ENCODE measurements around the gene RNU6-9.

RNU6-9 gene

DNA sequence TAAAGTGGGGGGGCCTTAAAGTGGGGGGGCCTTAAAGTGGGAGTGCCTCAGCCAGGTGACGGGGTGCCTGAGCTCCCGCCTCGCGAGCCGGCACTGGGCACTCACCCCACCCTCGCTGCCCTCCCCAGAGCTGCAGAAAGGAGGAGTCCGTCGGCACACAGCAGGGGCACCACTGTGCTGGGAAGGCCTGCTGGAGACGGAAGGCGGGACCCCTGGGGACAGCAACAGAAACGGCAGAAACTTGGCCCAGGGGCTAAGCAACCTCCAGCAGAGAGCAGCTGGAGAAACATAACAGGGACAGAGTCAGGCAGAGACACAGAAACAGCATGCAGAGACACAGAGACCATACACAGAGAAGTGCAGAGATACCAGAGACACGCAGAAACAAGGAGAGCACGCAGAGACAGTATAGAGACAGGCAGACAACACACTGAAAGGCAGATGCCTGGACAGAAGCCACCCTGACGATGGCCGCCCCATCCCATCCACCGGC is 25.9 kb upstream of the RNU6-9 start:
- no peak overlapping the region for H3K4me3 ChIP-seq
- peaks cover 33 to 59% (median 54%) of the 10 kb centered on the region in 10 experiments for H3K4me1 ChIP-seq
- TF ChIP-seq Cebpa-rat (IDR thresholded peaks at IDR 0.05): no peak
- H3K9me3 ChIP-seq (replicated peaks in 1 of 11): no peaks in the 10 kb centered on the region
- H3K27ac ChIP-seq: peak overlapping the region in 4 of 11 experiments; percentile 13 to 50 (median 31); a peak in 5 of 22 replicates
- H3K4me2 ChIP-seq: peak overlapping the region in 9 of 11 experiments; percentile 60 to 81 (median 71); a peak in 17 of 22 replicates
- peaks cover 31 to 49% (median 37%) of the 10 kb centered on the region in 11 experiments for H3K36me3 ChIP-seq
- peaks cover 3 to 13% (median 11%) of the 10 kb centered on the region in 11 experiments; a peak in 18 of 22 replicates for H3K27me3 ChIP-seq
- peaks cover 0 to 51% (median 13%) of the 10 kb centered on the region in 11 experiments; a peak in 11 of 22 replicates for H4K20me1 ChIP-seq
- H3K9ac ChIP-seq: peak overlapping the region in 10 of 11 experiments; percentile 30 to 71 (median 52); a peak in 17 of 22 replicates

DNA sequence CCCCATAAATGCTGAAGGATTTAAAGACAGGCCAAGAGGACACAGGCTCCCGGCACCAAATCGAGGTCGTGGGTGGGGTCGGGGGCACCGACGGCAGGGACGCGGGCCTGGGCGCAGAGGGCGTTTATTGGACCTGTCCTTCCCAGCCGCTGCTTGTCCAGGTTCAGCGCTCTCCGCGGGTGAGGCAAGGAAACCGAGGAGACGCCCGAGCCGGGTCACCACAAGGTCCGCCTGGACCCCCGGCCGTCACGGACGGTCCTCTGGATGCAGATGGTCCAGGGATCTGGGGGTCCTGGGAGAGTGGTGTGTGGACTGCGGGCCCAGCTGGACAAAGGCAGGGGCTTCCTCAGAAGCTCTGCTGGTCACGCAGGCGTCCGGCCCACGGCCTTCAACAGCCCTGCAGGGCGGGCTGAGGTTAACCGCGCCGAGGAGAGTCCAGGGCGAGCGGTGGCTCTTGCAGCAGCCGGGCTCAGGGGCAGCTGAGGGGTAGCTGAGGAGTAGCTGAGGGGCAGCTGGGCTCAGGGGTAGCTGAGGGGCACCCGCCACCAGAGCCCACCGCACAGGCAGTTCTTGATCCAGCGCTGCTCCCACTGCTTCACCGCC is 25.3 kb upstream of the RNU6-9 start:
- Histone ChIP-seq H3K9ac (peak overlapping the region in 9 of 11 experiments; percentile 31 to 71 (median 53); a peak in 15 of 22 replicates), H4K20me1 (peaks cover 0 to 51% (median 13%) of the 10 kb centered on the region in 11 experiments; a peak in 11 of 22 replicates), H3K4me2 (peak overlapping the region in 9 of 11 experiments; percentile 60 to 81 (median 71); a peak in 18 of 22 replicates), H3K4me3 (no peak overlapping the region), H3K27me3 (peaks cover 0 to 7% (median 5%) of the 10 kb centered on the region in 11 experiments; a peak in 18 of 22 replicates), H3K9me3 (replicated peaks in 1 of 11) (no peaks in the 10 kb centered on the region), H3K36me3 (peaks cover 31 to 49% (median 37%) of the 10 kb centered on the region in 11 experiments), H3K27ac (peak overlapping the region in 4 of 11 experiments; percentile 19 to 50 (median 31); a peak in 5 of 22 replicates), H3K4me1 (peaks cover 31 to 56% (median 52%) of the 10 kb centered on the region in 10 experiments)
- no peak for TF ChIP-seq Cebpa-rat (IDR thresholded peaks at IDR 0.05)

DNA sequence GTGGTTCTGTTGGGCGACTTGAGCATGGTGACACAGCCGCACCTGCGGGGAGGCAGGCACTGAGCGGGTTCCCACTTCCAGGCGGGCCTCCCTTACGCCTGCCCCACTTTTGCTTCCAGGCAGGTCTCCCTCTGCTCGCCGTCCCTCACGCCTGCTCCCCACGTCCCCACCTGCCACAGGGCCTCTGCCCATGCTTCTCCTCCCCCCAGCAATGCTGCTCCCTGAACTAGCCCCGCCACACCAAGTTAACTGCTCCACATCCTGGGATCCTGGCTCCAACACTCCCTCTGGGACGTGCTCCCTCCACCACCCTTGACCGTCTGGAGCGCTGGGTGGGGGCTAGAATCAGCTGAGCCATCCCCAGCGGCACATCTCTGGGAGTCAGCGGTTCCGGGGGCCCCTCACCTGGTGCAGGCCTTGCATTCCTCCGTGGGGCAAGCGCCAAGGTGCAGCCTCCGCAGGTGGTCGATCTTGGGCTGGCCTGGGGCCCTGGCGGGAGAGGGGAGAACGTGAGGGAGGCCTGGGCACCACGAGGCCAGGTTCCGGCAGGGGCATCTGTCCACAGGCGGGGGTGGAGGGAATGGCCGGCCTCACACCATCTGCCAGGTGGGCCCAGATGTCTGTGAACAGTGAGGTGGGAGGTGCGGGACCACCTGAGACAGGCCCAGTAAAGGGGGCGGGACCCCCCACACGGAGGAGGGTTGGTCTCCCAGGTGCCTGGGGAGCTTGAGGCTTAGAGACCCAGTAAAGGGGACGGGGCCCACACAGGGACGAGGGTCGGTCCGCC is 24.6 kb upstream of the RNU6-9 start:
- Histone ChIP-seq H3K9ac (peak overlapping the region in 9 of 11 experiments; percentile 20 to 71 (median 51); a peak in 11 of 22 replicates), H3K4me2 (peak overlapping the region; percentile 32 to 81 (median 69); a peak in 19 of 22 replicates)

DNA sequence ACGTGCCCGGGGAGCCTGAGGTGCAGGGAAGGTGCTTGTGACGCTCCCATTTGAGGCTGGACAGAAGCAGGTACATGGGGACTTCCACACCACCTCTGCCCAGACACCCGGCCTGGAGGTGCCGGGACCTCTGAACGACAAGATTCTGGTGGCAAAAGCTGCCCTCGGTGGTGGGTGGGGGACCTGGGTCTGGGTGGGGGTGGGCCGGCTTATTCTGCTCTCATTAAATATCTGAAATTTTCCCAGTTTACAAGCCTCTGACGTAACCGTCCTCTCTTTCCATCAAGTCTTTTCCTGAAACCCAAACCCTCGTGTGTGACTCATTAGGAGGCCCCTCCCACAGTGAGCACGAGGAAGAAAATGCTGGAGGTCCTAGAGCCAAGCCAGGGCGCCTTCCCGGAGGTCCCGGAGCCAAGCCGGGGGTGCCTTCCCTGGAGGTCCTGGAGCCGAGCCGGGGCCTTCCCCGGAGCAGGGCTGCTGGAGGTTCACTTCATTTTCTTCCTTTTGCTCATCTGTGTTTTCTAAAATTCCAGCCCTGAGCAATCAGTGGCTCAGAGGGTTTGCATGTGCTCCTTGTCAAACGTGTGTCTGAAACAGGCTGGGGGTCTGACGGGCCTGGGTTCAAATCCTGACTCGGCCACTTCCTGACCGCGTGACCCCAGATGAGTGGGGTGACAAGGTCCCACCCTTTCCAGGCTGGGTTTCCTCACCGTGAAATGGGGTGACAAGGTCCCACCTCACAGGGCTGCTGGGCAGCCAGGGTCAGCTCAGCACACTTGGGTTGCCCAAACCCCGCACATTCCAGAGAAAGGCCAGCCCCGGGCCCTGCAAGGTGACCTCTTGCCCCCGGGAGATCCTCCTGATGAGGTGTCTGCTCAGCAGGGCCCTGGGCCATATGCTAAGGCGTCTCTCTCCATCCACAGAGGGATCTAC is 23.8 kb upstream of the RNU6-9 start:
- H3K9ac ChIP-seq: peak overlapping the region in 4 of 11 experiments; percentile 9 to 46 (median 28); a peak in 6 of 22 replicates
- no peaks in the 10 kb centered on the region for H3K27me3 ChIP-seq
- peak overlapping the region in 7 of 11 experiments; percentile 32 to 78 (median 67); a peak in 12 of 22 replicates for H3K4me2 ChIP-seq
- H3K36me3 ChIP-seq: peaks cover 36 to 60% (median 46%) of the 10 kb centered on the region in 11 experiments
- peak overlapping the region in 4 of 11 experiments; percentile 10 to 44 (median 30); a peak in 6 of 22 replicates for H3K27ac ChIP-seq
- no peak for TF ChIP-seq Cebpa-rat (IDR thresholded peaks at IDR 0.05)
- peaks cover 20 to 50% (median 46%) of the 10 kb centered on the region in 10 experiments for H3K4me1 ChIP-seq
- no peak overlapping the region for H3K4me3 ChIP-seq
- H3K9me3 ChIP-seq (replicated peaks in 1 of 11): no peaks in the 10 kb centered on the region
- peaks cover 0 to 52% (median 18%) of the 10 kb centered on the region in 11 experiments; a peak in 15 of 22 replicates for H4K20me1 ChIP-seq

More for the DNA sequence above, 24.6 kb upstream of the RNU6-9 start:
- Histone ChIP-seq H3K9me3 (replicated peaks in 1 of 11) (no peaks in the 10 kb centered on the region), H3K36me3 (peaks cover 32 to 53% (median 40%) of the 10 kb centered on the region in 11 experiments), H3K4me3 (no peak overlapping the region), H3K27me3 (0 out of 22 replicates have a peak, but pooled peaks cover 0 to under 1% (median 0%) of the 10 kb centered on the region in 11 experiments), H4K20me1 (peaks cover 0 to 54% (median 13%) of the 10 kb centered on the region in 11 experiments; a peak in 15 of 22 replicates), H3K27ac (peak overlapping the region in 5 of 11 experiments; percentile 10 to 50 (median 44); a peak in 7 of 22 replicates), H3K4me1 (peaks cover 24 to 53% (median 49%) of the 10 kb centered on the region in 10 experiments)
- no peak for TF ChIP-seq Cebpa-rat (IDR thresholded peaks at IDR 0.05)

DNA sequence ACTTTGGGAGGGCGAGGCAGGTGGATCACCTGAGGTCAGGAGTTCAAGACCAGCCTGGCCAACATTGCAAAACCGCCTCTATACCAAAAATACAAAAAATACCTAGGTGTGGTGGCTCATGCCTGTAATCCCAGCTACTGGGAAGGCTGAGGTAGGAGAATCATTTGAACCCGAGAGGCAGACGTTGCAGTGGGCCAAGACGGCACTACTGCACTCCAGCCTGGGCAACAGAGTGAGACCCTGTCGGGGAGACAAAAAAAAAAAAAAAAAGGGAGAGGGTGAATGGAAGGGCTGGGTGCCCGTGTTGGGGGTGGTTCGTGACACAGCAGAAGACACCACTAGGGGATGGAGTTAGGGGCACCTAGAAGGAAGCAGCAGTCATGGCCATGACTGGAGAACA is 23.0 kb upstream of the RNU6-9 start:
- TF ChIP-seq Cebpa-rat (IDR thresholded peaks at IDR 0.05): no peak
- Histone ChIP-seq H3K9me3 (replicated peaks in 1 of 11) (no peaks in the 10 kb centered on the region), H3K4me3 (no peak overlapping the region), H3K9ac (no peak overlapping the region), H4K20me1 (peaks cover 0 to 50% (median 19%) of the 10 kb centered on the region in 11 experiments; a peak in 15 of 22 replicates), H3K36me3 (peaks cover 44 to 67% (median 53%) of the 10 kb centered on the region in 11 experiments), H3K4me1 (peaks cover 20 to 47% (median 45%) of the 10 kb centered on the region in 10 experiments), H3K4me2 (no peak overlapping the region), H3K27me3 (no peaks in the 10 kb centered on the region), H3K27ac (no peak overlapping the region)

DNA sequence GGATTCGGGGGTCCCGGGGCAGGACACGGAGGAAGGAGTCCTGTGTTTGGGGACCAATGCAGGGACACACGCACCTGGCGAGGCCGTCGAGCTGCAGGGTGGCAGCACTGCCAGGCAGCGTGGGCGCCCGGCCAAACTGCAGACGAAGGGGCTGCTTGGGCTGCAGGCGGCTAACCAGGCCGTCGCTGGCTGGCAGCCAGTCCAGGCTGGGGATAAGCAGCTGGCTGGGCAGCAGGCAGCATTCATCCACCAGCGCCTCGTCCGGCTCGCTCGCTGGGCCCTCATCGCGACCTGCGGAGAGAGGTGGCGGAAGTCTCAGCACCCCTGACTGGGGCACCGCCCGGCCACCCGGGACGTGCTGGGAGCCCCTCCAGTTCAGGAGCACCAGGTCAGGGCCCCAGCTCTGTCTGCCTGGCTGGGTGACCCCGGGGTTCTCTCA is 22.3 kb upstream of the RNU6-9 start:
- H3K4me1 ChIP-seq: peaks cover 20 to 47% (median 45%) of the 10 kb centered on the region in 10 experiments
- peaks cover 0 to 50% (median 19%) of the 10 kb centered on the region in 11 experiments; a peak in 15 of 22 replicates for H4K20me1 ChIP-seq
- no peak overlapping the region for H3K4me2 ChIP-seq
- H3K27ac ChIP-seq: peak overlapping the region in 1 of 11 experiments; percentile 10; a peak in 1 of 22 replicates
- TF ChIP-seq Cebpa-rat (IDR thresholded peaks at IDR 0.05): no peak
- no peaks in the 10 kb centered on the region for H3K9me3 ChIP-seq (replicated peaks in 1 of 11)
- H3K4me3 ChIP-seq: no peak overlapping the region
- H3K27me3 ChIP-seq: no peaks in the 10 kb centered on the region
- no peak overlapping the region for H3K9ac ChIP-seq
- H3K36me3 ChIP-seq: peaks cover 50 to 69% (median 59%) of the 10 kb centered on the region in 11 experiments

DNA sequence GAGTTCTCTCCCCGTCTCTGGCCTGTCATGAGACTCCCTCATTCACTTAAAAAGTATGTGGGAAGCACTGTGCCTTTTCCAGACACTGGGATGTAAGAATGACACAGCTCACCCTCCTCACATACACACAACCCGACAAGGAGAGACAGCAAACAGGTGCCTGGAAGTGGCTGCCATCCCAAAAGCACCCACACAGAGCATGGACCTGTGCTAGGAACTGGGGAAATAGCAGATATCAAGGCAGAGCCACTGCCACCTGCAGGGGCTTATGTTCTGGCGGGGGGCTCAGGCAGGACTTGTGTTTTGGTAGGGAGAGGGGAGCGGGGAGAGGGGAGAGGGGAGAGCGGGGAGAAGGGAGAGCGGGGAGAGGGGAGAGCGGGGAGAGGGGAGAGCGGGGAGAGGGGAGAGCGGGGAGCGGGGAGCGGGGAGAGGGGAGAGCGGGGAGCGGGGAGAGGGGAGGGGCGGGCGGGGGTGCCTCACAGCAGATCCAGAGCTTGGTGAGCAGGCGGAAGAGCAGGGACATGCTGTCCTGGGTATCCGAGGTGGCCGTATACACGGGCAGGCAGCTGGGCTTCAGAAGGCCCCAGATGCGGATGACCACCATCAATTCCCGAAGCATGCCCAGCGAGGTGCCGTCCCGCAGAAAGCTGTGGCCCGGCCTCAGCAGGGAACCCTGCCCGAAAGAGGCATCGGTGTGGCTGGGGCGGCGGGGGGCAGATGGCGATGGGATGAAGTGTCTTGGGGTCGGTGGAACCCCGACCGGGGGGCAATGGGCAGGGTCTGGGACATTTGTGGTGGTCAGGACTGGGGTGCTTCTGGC is 21.6 kb upstream of the RNU6-9 start:
- no peaks in the 10 kb centered on the region for H3K27me3 ChIP-seq
- no peaks in the 10 kb centered on the region for H3K9me3 ChIP-seq (replicated peaks in 1 of 11)
- TF ChIP-seq Cebpa-rat (IDR thresholded peaks at IDR 0.05): no peak
- peaks cover 57 to 76% (median 66%) of the 10 kb centered on the region in 11 experiments for H3K36me3 ChIP-seq
- H3K9ac ChIP-seq: peak overlapping the region in 10 of 11 experiments; percentile 32 to 67 (median 58); a peak in 15 of 22 replicates
- H4K20me1 ChIP-seq: peaks cover under 1 to 55% (median 19%) of the 10 kb centered on the region in 11 experiments; a peak in 17 of 22 replicates
- H3K27ac ChIP-seq: peak overlapping the region in 10 of 11 experiments; percentile 22 to 77 (median 66); a peak in 17 of 22 replicates
- peak overlapping the region; percentile 66 to 84 (median 76) for H3K4me2 ChIP-seq
- peaks cover 20 to 47% (median 44%) of the 10 kb centered on the region in 10 experiments for H3K4me1 ChIP-seq
- peak overlapping the region in 2 of 10 experiments; percentile 26 to 38; a peak in 3 of 20 replicates for H3K4me3 ChIP-seq
